Mucosa of descending colon (tissue), 3 donors: ENCODE results near the gene PDE11A. TPM values are rescaled to one million over a fixed set of nuclear protein-coding genes. Genes with fewer than 3 reads are reported as not detected.

Experiments
- ATAC-seq: fragments of 200-7000 bp; cut with Tn5 transposase; one replicate; pipeline ENCODE4 v1.9.1; 2020; ENCODE audit warnings: mild to moderate bottlenecking, moderate library complexity
- DNase-seq, 3 donors: peaks; one replicate each; pipeline ENCODE4 v3.0.0-alpha.2; 2020
- H3K36me3 ChIP-seq: fragments of 200-600 bp; one replicate; pipeline ENCODE4 v1.8.0; 2021; ENCODE audit warnings: low read depth, mild to moderate bottlenecking
- H3K4me1 ChIP-seq: fragments of 200-600 bp; one replicate; pipeline ENCODE4 v1.8.0; 2021; ENCODE audit warnings: low read depth, mild to moderate bottlenecking
- H3K4me3 ChIP-seq: fragments of 200-600 bp; one replicate; pipeline ENCODE4 v1.8.0; 2021; ENCODE audit warnings: mild to moderate bottlenecking
- H3K9me3 ChIP-seq: fragments of 200-600 bp; one replicate; pipeline ENCODE4 v1.8.0; 2021; ENCODE audit warnings: mild to moderate bottlenecking
- CTCF ChIP-seq: fragments of 200-600 bp; IDR thresholded peaks from one replicate; pipeline ENCODE4 v1.8.0; 2022; ENCODE audit warnings: antibody characterized with exemption, mild to moderate bottlenecking
- intact Hi-C, 2 donors: fragments of 100-400 bp; cut with DNase I in 1 of 2; cut with micrococcal nuclease in 1 of 2; formaldehyde crosslinking; loops; one replicate each; pipeline versions ENCODE4 v1.11.0 to v1.11.1; 2022; cut with DNase I, micrococcal nuclease
- total RNA-seq, 3 donors: library from RNA; stranded (reverse); fragmentation: NEBNext Ultra II Directional in 2 of 3; extraction: Animal tissue kit (Norgen Biotek cat#: 25700) in 2 of 3; gene quantifications; one replicate each; pipeline versions ENCODE4 v1.2.1 to v1.2.4, GENCODE V29; 2021 to 2023
- donor health status: DM: no; HTN: no; CAD: no; lungs with moderate emphysema.
- donor health status: DM: no; HTN: no; CAD: no.
- donor health status: DM: no; HTN: yes; CAD: no.

Gene PDE11A
- total RNA-seq, 3 donors from 2014 or later: 1.0 to 3.2 (median 2.7) TPM

- TF ChIP-seq CTCF: no peak
- Histone ChIP-seq H3K9me3 (no peaks in the 10 kb centered on the region), H3K4me3 (no peak overlapping the region), H3K4me1 (no peaks in the 10 kb centered on the region), H3K36me3 (no peaks in the 10 kb centered on the region)
- intact Hi-C loops: no loop called here
- DNase-seq (no peak), ATAC-seq (no peak)
Measured at GRCh38 chr2:177694348-177694747, 378.2 kb downstream of the PDE11A start.

GRCh38 chr2:177693658-177694339, 378.8 kb downstream of the PDE11A start:
- H3K4me1 ChIP-seq: no peaks in the 10 kb centered on the region
- no peaks in the 10 kb centered on the region for H3K9me3 ChIP-seq
- no peak for TF ChIP-seq CTCF
- no peak for ATAC-seq
- H3K36me3 ChIP-seq: no peaks in the 10 kb centered on the region
- H3K4me3 ChIP-seq: no peak overlapping the region
- intact Hi-C loops: no loop called here
- DNase-seq: no peak

GRCh38 chr2:177692783-177693269, 379.8 kb downstream of the PDE11A start:
- Histone ChIP-seq H3K4me1 (no peaks in the 10 kb centered on the region), H3K4me3 (no peak overlapping the region), H3K36me3 (no peaks in the 10 kb centered on the region), H3K9me3 (no peaks in the 10 kb centered on the region)
- intact Hi-C loops: no loop called here
- ATAC-seq (no peak), DNase-seq (no peak)
- no peak for TF ChIP-seq CTCF

GRCh38 chr2:177692042-177692782, 380.4 kb downstream of the PDE11A start:
- ATAC-seq (peak; percentile 55), DNase-seq (no peak)
- H3K4me3 ChIP-seq: no peak overlapping the region
- H3K4me1 ChIP-seq: no peaks in the 10 kb centered on the region
- no peaks in the 10 kb centered on the region for H3K9me3 ChIP-seq
- no peak for TF ChIP-seq CTCF
- H3K36me3 ChIP-seq: no peaks in the 10 kb centered on the region
- intact Hi-C loops: no loop called here

- no peak for ATAC-seq
- Histone ChIP-seq H3K9me3 (no peaks in the 10 kb centered on the region), H3K4me1 (no peaks in the 10 kb centered on the region), H3K36me3 (no peaks in the 10 kb centered on the region), H3K4me3 (no peak overlapping the region)
- no peak for TF ChIP-seq CTCF
- intact Hi-C loops: no loop called here
- no peak for DNase-seq
Measured at GRCh38 chr2:177691177-177691576, 381.4 kb downstream of the PDE11A start.
